ENCODE data around the gene ADORA3. TPM values are rescaled to one million over a fixed set of nuclear protein-coding genes. Genes with fewer than 3 reads are reported as not detected.
A peak's percentile ranks its signal among the peaks of the same experiment; 100 is the strongest.

Gene ADORA3
- total RNA-seq, 4 donors from 2014 or later, result 0.27 to 6.9 (median 3.1) TPM

- Histone ChIP-seq H3K27ac (peak overlapping the region; percentile 85 to 98 (median 95)), H3K36me3 (no peaks in the 10 kb centered on the region), H3K4me3 (peak overlapping the region; percentile 11 to 59 (median 38)), H3K9me3 (no peaks in the 10 kb centered on the region), H3K4me1 (peaks cover 14 to 48% (median 31%) of the 10 kb centered on the region in 3 donors), H3K27me3 (no peaks in the 10 kb centered on the region)
- TF ChIP-seq POLR2A (IDR thresholded peaks at IDR 0.05), result peak in 2 of 4 donors; percentile 15 to 25
- TF ChIP-seq, protein P1, sequence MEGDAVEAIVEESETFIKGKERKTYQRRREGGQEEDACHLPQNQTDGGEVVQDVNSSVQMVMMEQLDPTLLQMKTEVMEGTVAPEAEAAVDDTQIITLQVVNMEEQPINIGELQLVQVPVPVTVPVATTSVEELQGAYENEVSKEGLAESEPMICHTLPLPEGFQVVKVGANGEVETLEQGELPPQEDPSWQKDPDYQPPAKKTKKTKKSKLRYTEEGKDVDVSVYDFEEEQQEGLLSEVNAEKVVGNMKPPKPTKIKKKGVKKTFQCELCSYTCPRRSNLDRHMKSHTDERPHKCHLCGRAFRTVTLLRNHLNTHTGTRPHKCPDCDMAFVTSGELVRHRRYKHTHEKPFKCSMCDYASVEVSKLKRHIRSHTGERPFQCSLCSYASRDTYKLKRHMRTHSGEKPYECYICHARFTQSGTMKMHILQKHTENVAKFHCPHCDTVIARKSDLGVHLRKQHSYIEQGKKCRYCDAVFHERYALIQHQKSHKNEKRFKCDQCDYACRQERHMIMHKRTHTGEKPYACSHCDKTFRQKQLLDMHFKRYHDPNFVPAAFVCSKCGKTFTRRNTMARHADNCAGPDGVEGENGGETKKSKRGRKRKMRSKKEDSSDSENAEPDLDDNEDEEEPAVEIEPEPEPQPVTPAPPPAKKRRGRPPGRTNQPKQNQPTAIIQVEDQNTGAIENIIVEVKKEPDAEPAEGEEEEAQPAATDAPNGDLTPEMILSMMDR (IDR thresholded peaks at IDR 0.05), result no peak
- intact Hi-C loops (cut with DNase I), result loop anchor here (5.0 to 10.0 kb wide), 2 partner anchors 150 to 237 kb away; no protein-coding TSS in a partner anchor
- DNase-seq, result peak; percentile 31
- 9 to 17% methylated on average over 8 to 9 of the region's 15 CpGs for WGBS, 2 donors
Observed at GRCh38 chr1:111507411-111508201, 4.2 kb upstream of the ADORA3 start.

GRCh38 chr1:111506561-111506960 lies 3.1 kb upstream of the ADORA3 start:
- H3K4me3 ChIP-seq, result no peak overlapping the region
- no peak for TF ChIP-seq POLR2A (IDR thresholded peaks at IDR 0.05)
- TF ChIP-seq, protein P1 (IDR thresholded peaks at IDR 0.05), result no peak
- no peaks in the 10 kb centered on the region for H3K36me3 ChIP-seq
- 44 to 45% methylated on average over 2 of the region's 2 CpGs for WGBS, 2 donors
- H3K9me3 ChIP-seq, result no peaks in the 10 kb centered on the region
- no peak for DNase-seq
- H3K4me1 ChIP-seq, result peaks cover 14 to 48% (median 31%) of the 10 kb centered on the region in 3 donors
- peak overlapping the region in 3 of 4 donors; percentile 52 to 70 (median 64) for H3K27ac ChIP-seq
- intact Hi-C loops (cut with DNase I), result loop anchor here (5.0 to 10.0 kb wide), 2 partner anchors 151 to 238 kb away; no protein-coding TSS in a partner anchor
- no peaks in the 10 kb centered on the region for H3K27me3 ChIP-seq

DNA sequence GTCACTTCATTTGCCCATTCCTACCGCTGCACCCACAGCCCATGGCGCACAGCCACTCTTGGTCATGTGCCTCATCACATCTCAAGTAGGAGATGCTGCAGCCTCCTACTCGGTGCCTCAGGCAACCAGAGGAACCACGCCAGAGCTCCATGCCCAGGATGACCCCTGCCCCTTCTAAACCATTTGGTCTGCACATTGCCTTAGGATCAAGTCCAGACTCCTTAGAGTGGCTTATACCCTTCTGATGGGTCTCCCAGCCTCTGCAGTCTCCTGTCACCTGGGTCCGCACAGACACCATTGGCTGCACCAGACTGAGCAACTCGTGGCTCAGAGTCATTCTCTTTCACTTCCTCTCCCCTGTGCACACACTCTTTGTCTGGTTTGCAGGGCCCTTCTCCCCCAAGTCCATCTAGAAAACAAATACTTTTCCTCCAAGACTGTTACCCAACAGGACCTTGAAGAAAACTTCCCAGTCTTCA lies 2.2 kb upstream of the ADORA3 start:
- peak in 1 of 4 donors; percentile 41 for TF ChIP-seq POLR2A (IDR thresholded peaks at IDR 0.05)
- TF ChIP-seq, protein P1 (IDR thresholded peaks at IDR 0.05), result no peak
- Histone ChIP-seq H3K27me3 (no peaks in the 10 kb centered on the region), H3K9me3 (no peaks in the 10 kb centered on the region), H3K4me1 (peaks cover 14 to 48% (median 31%) of the 10 kb centered on the region in 3 donors), H3K27ac (peak overlapping the region; percentile 18 to 70 (median 58)), H3K36me3 (no peaks in the 10 kb centered on the region), H3K4me3 (no peak overlapping the region)
- intact Hi-C loops (cut with DNase I), result loop anchor here (5.0 to 10.0 kb wide), 2 partner anchors 152 to 239 kb away; no protein-coding TSS in a partner anchor
- 55 to 68% methylated on average over 2 to 6 of the region's 6 CpGs for WGBS, 2 donors
- DNase-seq, result no peak

DNA sequence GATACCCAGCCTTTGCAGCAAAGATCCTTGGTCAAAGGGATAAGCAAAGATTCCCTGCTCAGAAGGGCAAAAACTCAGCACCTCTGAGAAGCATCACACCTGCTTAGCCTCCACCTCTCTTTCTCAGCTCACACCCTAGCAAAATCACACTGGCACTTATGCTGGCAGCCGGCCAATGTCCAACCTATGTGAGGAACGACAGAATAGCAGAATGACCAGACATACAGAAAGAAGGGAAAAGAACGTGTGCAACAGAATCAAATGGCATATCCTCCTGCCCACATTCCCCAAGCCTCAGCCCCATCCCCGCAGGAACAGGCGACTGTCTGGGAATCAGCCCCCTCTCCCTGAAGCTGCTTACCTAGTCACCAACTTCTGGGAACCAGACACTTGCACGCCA lies 664 bp upstream of the ADORA3 start:
- Histone ChIP-seq H3K36me3 (no peaks in the 10 kb centered on the region), H3K4me3 (no peak overlapping the region), H3K4me1 (peaks cover 14 to 34% (median 19%) of the 10 kb centered on the region in 3 donors), H3K9me3 (no peaks in the 10 kb centered on the region), H3K27ac (peak overlapping the region in 3 of 4 donors; percentile 29 to 64 (median 46)), H3K27me3 (no peaks in the 10 kb centered on the region)
- intact Hi-C loops (cut with DNase I), result loop anchor here (10.0 kb wide), 1 partner anchor 241 kb away; no protein-coding TSS in a partner anchor
- no peak for TF ChIP-seq POLR2A (IDR thresholded peaks at IDR 0.05)
- TF ChIP-seq, protein P1 (IDR thresholded peaks at IDR 0.05), result no peak
- WGBS, 2 donors, result 71 to 76% methylated on average over 4 to 5 of the region's 6 CpGs
- no peak for DNase-seq

GRCh38 chr1:111501645-111502044 lies 1.8 kb downstream of the ADORA3 start:
- no peaks in the 10 kb centered on the region for H3K27me3 ChIP-seq
- H3K4me1 ChIP-seq, result peaks cover 0 to 11% (median 0%) of the 10 kb centered on the region in 3 donors
- H3K9me3 ChIP-seq, result no peaks in the 10 kb centered on the region
- peak overlapping the region in 2 of 4 donors; percentile 2 to 27 for H3K4me3 ChIP-seq
- peak in 2 of 4 donors; percentile 6 to 22 for TF ChIP-seq POLR2A (IDR thresholded peaks at IDR 0.05)
- TF ChIP-seq, protein P1 (IDR thresholded peaks at IDR 0.05), result no peak
- H3K27ac ChIP-seq, result no peak overlapping the region
- intact Hi-C loops (cut with DNase I), result loop anchor here (10.0 kb wide), 1 partner anchor 243 kb away; no protein-coding TSS in a partner anchor
- no peak for DNase-seq
- 78 to 83% methylated on average over 7 of the region's 7 CpGs for WGBS, 2 donors
- H3K36me3 ChIP-seq, result no peaks in the 10 kb centered on the region
